PC-3 (cell line): ENCODE results near the gene CHST9. TPM values are rescaled to one million over a fixed set of nuclear protein-coding genes. Genes with fewer than 3 reads are reported as not detected.

Experiments
- ATAC-seq: fragments of 200-7000 bp; cut with Tn5 transposase; 2 replicates; pipeline ENCODE4 v1.9.1; 2020; ENCODE audit warnings: mild to moderate bottlenecking, moderate library complexity
- BruUV-seq: library from RNA; stranded (reverse); fragments of 400-500 nt; replicated peaks from 2 replicates; lab custom pipeline; 2021; lab: Mats Ljungman, UMichigan
- CTCF ChIA-PET: fragments of 300-600 bp; sonication (Branson Sonifier 250); formaldehyde crosslinking; loops from one replicate; lab custom pipeline; 2022; ENCODE audit warnings: antibody characterized with exemption; lab: Charles Lee
- POLR2A ChIA-PET: fragments of 300-600 bp; sonication (Branson Sonifier 250); formaldehyde crosslinking; loops from one replicate; lab custom pipeline; 2022; ENCODE audit warnings: antibody characterized with exemption; ENCODE audit not compliant: unreplicated experiment; lab: Charles Lee
- DNase-seq: peaks from one replicate; pipeline ENCODE4 v3.0.0-alpha.2; 2015
- H2AFZ ChIP-seq: fragments of 300-600 bp; sonication (generic); 2 replicates; pipeline ENCODE4 v1.6.0; 2016; ENCODE audit warnings: antibody characterized with exemption, low read length
- H3F3A ChIP-seq: fragments of 300-600 bp; sonication (generic); one replicate; pipeline ENCODE4 v1.6.0; 2017; ENCODE audit warnings: antibody characterized with exemption, low read length, control low read depth, mild to moderate bottlenecking; ENCODE audit not compliant: unreplicated experiment
- H3K27ac ChIP-seq: fragments of 300-600 bp; sonication (generic); 2 replicates; pipeline ENCODE4 v1.5.1; 2016; ENCODE audit warnings: mild to moderate bottlenecking, low read length
- H3K27me3 ChIP-seq: fragments of 300-600 bp; sonication (generic); 2 replicates; pipeline ENCODE4 v1.6.1; 2016; ENCODE audit warnings: low read length, mixed read lengths
- H3K36me3 ChIP-seq: fragments of 300-600 bp; sonication (generic); 2 replicates; pipeline ENCODE4 v1.6.1; 2016; ENCODE audit warnings: low read depth, mixed run types, low read length, mixed read lengths
- H3K4me1 ChIP-seq: fragments of 300-600 bp; sonication (generic); 2 replicates; pipeline ENCODE4 v1.5.1; 2016; ENCODE audit warnings: low read length; ENCODE audit not compliant: insufficient read depth
- H3K4me2 ChIP-seq: fragments of 300-600 bp; sonication (generic); 2 replicates; pipeline ENCODE4 v1.6.0; 2016; ENCODE audit warnings: low read length
- H3K4me3 ChIP-seq: fragments of 300-600 bp; sonication (generic); 2 replicates; pipeline ENCODE4 v1.5.1; 2016; ENCODE audit warnings: mild to moderate bottlenecking, low read length, mixed read lengths
- H3K79me2 ChIP-seq: fragments of 300-600 bp; sonication (generic); 2 replicates; pipeline ENCODE4 v1.6.1; 2017; ENCODE audit warnings: low read length, mixed read lengths
- H3K9ac ChIP-seq: fragments of 300-600 bp; sonication (generic); 2 replicates; pipeline ENCODE4 v1.6.0; 2016; ENCODE audit warnings: mild to moderate bottlenecking, low read length
- H3K9me2 ChIP-seq: fragments of 300-600 bp; sonication (generic); replicated peaks from 2 replicates; pipeline ENCODE4 v1.6.1; 2016; ENCODE audit warnings: mixed run types, low read length, mixed read lengths
- H3K9me3 ChIP-seq: fragments of 300-600 bp; sonication (generic); 2 replicates; pipeline ENCODE4 v1.6.1; 2016; ENCODE audit warnings: low read length, mixed read lengths
- H4K20me1 ChIP-seq: fragments of 300-600 bp; sonication (generic); 2 replicates; pipeline ENCODE4 v1.6.1; 2016; ENCODE audit warnings: low read length, mixed read lengths
- CTCF ChIP-seq: fragments of 300-600 bp; sonication (generic); conservative IDR thresholded peaks from 2 replicates; pipeline ENCODE4 v1.5.1; 2017; ENCODE audit warnings: antibody characterized with exemption, low read depth, mild to moderate bottlenecking, low read length
- EZH2 ChIP-seq: fragments of 300-600 bp; sonication (generic); IDR thresholded peaks from one replicate; pipeline ENCODE4 v1.6.1; 2017; ENCODE audit warnings: antibody characterized with exemption, mild to moderate bottlenecking, low read length; ENCODE audit not compliant: unreplicated experiment
- EZH2phosphoT487 ChIP-seq: fragments of 300-600 bp; sonication (generic); IDR thresholded peaks from 2 replicates; pipeline ENCODE4 v1.6.1; 2018; ENCODE audit warnings: mild to moderate bottlenecking, antibody characterized with exemption, low read length, borderline replicate concordance
- intact Hi-C: fragments of 100-400 bp; cut with micrococcal nuclease; formaldehyde crosslinking; loops from 2 replicates; pipeline ENCODE4 v1.9.0; 2023
- total RNA-seq: library from RNA; depleted of rRNA; stranded (reverse); fragments of >200 nt; gene quantifications from 2 replicates; pipeline ENCODE4 v1.2.3, GENCODE V29; 2014

CHST9 gene
- total RNA-seq, 1 experiment from 2014 or later = not detected

- no peak for TF ChIP-seq EZH2phosphoT487
- H3K36me3 ChIP-seq = no peaks in the 10 kb centered on the region
- no peak overlapping the region for H2AFZ ChIP-seq
- H3K4me1 ChIP-seq = no peaks in the 10 kb centered on the region
- no peak for DNase-seq
- H3F3A ChIP-seq = no peaks in the 10 kb centered on the region
- no peak overlapping the region for H3K27ac ChIP-seq
- no peak for ATAC-seq
- CTCF ChIA-PET = no interaction called here
- H4K20me1 ChIP-seq = no peaks in the 10 kb centered on the region
- no peaks in the 10 kb centered on the region for H3K9me3 ChIP-seq
- no peak overlapping the region for H3K4me3 ChIP-seq
- no peak overlapping the region for H3K9ac ChIP-seq
- intact Hi-C loops = no loop called here
- no TSS peak for BruUV-seq
- POLR2A ChIA-PET = no interaction called here
- no peaks in the 10 kb centered on the region for H3K27me3 ChIP-seq
- H3K79me2 ChIP-seq = no peaks in the 10 kb centered on the region
- H3K4me2 ChIP-seq = no peak overlapping the region
- H3K9me2 ChIP-seq = no peaks in the 10 kb centered on the region
These were observed 38.6 kb upstream of the CHST9 start for GRCh38 chr18:27223526-27224291.

- Histone ChIP-seq H2AFZ (no peak overlapping the region), H3K27ac (no peak overlapping the region), H3K4me2 (no peak overlapping the region)
These were observed 29.7 kb upstream of the CHST9 start for GRCh38 chr18:27214831-27215230.

GRCh38 chr18:27213123-27213717 lies 28.1 kb upstream of the CHST9 start:
- no peak for ATAC-seq
- no peak for DNase-seq
- Histone ChIP-seq H3K4me2 (no peak overlapping the region), H3K27me3 (peaks cover 13% of the 10 kb centered on the region), H3K9me3 (no peaks in the 10 kb centered on the region), H3K79me2 (no peaks in the 10 kb centered on the region), H3K4me3 (no peak overlapping the region), H3K27ac (no peak overlapping the region), H4K20me1 (no peaks in the 10 kb centered on the region), H3K9me2 (no peaks in the 10 kb centered on the region), H2AFZ (no peak overlapping the region), H3K36me3 (no peaks in the 10 kb centered on the region), H3F3A (no peaks in the 10 kb centered on the region), H3K4me1 (no peaks in the 10 kb centered on the region), H3K9ac (no peak overlapping the region)
- ChIA-PET CTCF (no interaction called here), POLR2A (no interaction called here)
- no peak for TF ChIP-seq EZH2
- no peak for TF ChIP-seq CTCF
- no peak for TF ChIP-seq EZH2phosphoT487
- intact Hi-C loops = no loop called here
- BruUV-seq = no TSS peak

More at GRCh38 chr18:27214831-27215230, 29.7 kb upstream of the CHST9 start:
- no peaks in the 10 kb centered on the region for H3K4me1 ChIP-seq
- H3F3A ChIP-seq = no peaks in the 10 kb centered on the region
- H3K4me3 ChIP-seq = no peak overlapping the region
- CTCF ChIA-PET = no interaction called here
- POLR2A ChIA-PET = no interaction called here
- H3K9me2 ChIP-seq = no peaks in the 10 kb centered on the region
- ATAC-seq = no peak
- no TSS peak for BruUV-seq
- intact Hi-C loops = no loop called here
- H3K27me3 ChIP-seq = peaks cover 13% of the 10 kb centered on the region
- no peaks in the 10 kb centered on the region for H3K36me3 ChIP-seq
- H3K9ac ChIP-seq = no peak overlapping the region
- H3K9me3 ChIP-seq = no peaks in the 10 kb centered on the region
- no peaks in the 10 kb centered on the region for H3K79me2 ChIP-seq
- no peak for TF ChIP-seq CTCF
- no peak for TF ChIP-seq EZH2phosphoT487
- no peak for TF ChIP-seq EZH2
- no peak for DNase-seq
- no peaks in the 10 kb centered on the region for H4K20me1 ChIP-seq
